HEK293 (cell line): ENCODE results near the gene ANO8.

Experiments used
- CTCF ChIA-PET: fragments of 350-600 bp; formaldehyde crosslinking; extraction: SDS; loops from one replicate; lab custom pipeline; 2021; ENCODE audit warnings: antibody characterized with exemption; lab: Yijun Ruan, JAX
- POLR2A ChIA-PET: fragments of 300-600 bp; formaldehyde crosslinking; extraction: SDS; loops from one replicate; lab custom pipeline; 2020; ENCODE audit warnings: antibody characterized with exemption, inconsistent platforms; lab: Yijun Ruan, JAX
- H3K27ac ChIP-seq: fragments of 200-500 bp; sonication (Bioruptor generic); 2 replicates; pipeline ENCODE4 v1.5.1; 2014; ENCODE audit warnings: low read depth, low read length, control low read depth, inconsistent platforms; ENCODE audit errors: extremely low read depth
- H3K36me3 ChIP-seq, 2 experiments: fragments of 200-500 bp in 1 of 2; sonication (Bioruptor generic) in 1 of 2; 1 replicate in 1 of 2; 2 replicates in 1 of 2; pipeline ENCODE4 v1.5.1; 2014 to 2017; ENCODE audit warnings: inconsistent platforms in 2 of 2, low read length in 2 of 2; ENCODE audit not compliant: control insufficient read depth in 2 of 2, insufficient read depth in 1 of 2
- H3K4me1 ChIP-seq: fragments of 200-500 bp; sonication (Bioruptor generic); 2 replicates; pipeline ENCODE4 v1.5.1; 2014; ENCODE audit warnings: mild to moderate bottlenecking, low read length, inconsistent platforms; ENCODE audit not compliant: control insufficient read depth, insufficient read depth
- H3K4me3 ChIP-seq: 2 replicates; pipeline ENCODE4 v1.5.1; 2011; ENCODE audit warnings: low read depth, mild to moderate bottlenecking, control low read depth, low read length, moderate library complexity
- H3K9me3 ChIP-seq: fragments of 200-500 bp; sonication (Bioruptor generic); 2 replicates; pipeline ENCODE4 v1.5.1; 2014; ENCODE audit warnings: low read depth, low read length, inconsistent platforms; ENCODE audit not compliant: control insufficient read depth, insufficient read depth
- AEBP2 ChIP-seq: fragments of 450-650 bp; formaldehyde crosslinking; IDR thresholded peaks from 2 replicates; pipeline ENCODE4 v1.5.1; 2016; ENCODE audit warnings: missing biosample characterization, missing genetic modification characterization, borderline replicate concordance
- FEZF1 ChIP-seq: fragments of 450-650 bp; formaldehyde crosslinking; IDR thresholded peaks from 2 replicates; pipeline ENCODE4 v1.5.1; 2016; ENCODE audit warnings: missing biosample characterization, missing genetic modification characterization
- GLIS2 ChIP-seq: fragments of 450-650 bp; formaldehyde crosslinking; IDR thresholded peaks from 2 replicates; pipeline ENCODE4 v1.5.1; 2016; ENCODE audit warnings: missing biosample characterization, missing genetic modification characterization
- KLF1 ChIP-seq: fragments of 450-650 bp; formaldehyde crosslinking; IDR thresholded peaks from 2 replicates; pipeline ENCODE4 v1.5.1; 2016; ENCODE audit warnings: missing biosample characterization, missing genetic modification characterization
- KLF8 ChIP-seq: fragments of 450-650 bp; formaldehyde crosslinking; IDR thresholded peaks from 2 replicates; pipeline ENCODE4 v1.5.1; 2016; ENCODE audit warnings: missing biosample characterization, missing genetic modification characterization
- SALL2 ChIP-seq: fragments of 450-650 bp; formaldehyde crosslinking; IDR thresholded peaks from 2 replicates; pipeline ENCODE4 v1.5.0; 2017; ENCODE audit warnings: missing biosample characterization, mild to moderate bottlenecking, missing genetic modification characterization, borderline replicate concordance
- ZBTB26 ChIP-seq: fragments of 450-650 bp; formaldehyde crosslinking; optimal IDR thresholded peaks from 2 replicates; pipeline ENCODE3; 2016; ENCODE audit warnings: missing biosample characterization, mild to moderate bottlenecking, missing genetic modification characterization
- ZEB2 ChIP-seq: fragments of 450-650 bp; formaldehyde crosslinking; IDR thresholded peaks from 2 replicates; pipeline ENCODE4 v1.5.1; 2016; ENCODE audit warnings: missing biosample characterization, missing genetic modification characterization
- ZFP41 ChIP-seq: fragments of 450-650 bp; formaldehyde crosslinking; IDR thresholded peaks from 2 replicates; pipeline ENCODE4 v1.5.1; 2016; ENCODE audit warnings: missing biosample characterization, missing genetic modification characterization, borderline replicate concordance
- ZNF140 ChIP-seq: fragments of 450-650 bp; formaldehyde crosslinking; IDR thresholded peaks from 2 replicates; pipeline ENCODE4 v1.5.1; 2016; ENCODE audit warnings: missing biosample characterization, missing genetic modification characterization
- ZNF148 ChIP-seq: fragments of 450-650 bp; formaldehyde crosslinking; IDR thresholded peaks from 2 replicates; pipeline ENCODE4 v1.5.0; 2017; ENCODE audit warnings: missing biosample characterization, missing genetic modification characterization, borderline replicate concordance
- ZNF239 ChIP-seq: fragments of 450-650 bp; formaldehyde crosslinking; IDR thresholded peaks from 2 replicates; pipeline ENCODE4 v1.5.1; 2016; ENCODE audit warnings: missing biosample characterization, missing genetic modification characterization
- ZNF24 ChIP-seq: fragments of 450-650 bp; formaldehyde crosslinking; IDR thresholded peaks from 2 replicates; pipeline ENCODE4 v1.5.1; 2016; ENCODE audit warnings: missing biosample characterization, missing genetic modification characterization
- ZNF274 ChIP-seq, 2 experiments: fragments of 200-500 bp in 1 of 2; fragments of 450-650 bp in 1 of 2; sonication (Bioruptor generic) in 1 of 2; formaldehyde crosslinking in 1 of 2; IDR thresholded peaks; 2 replicates each; pipeline versions ENCODE4 v1.5.1 to v1.6.1; 2014 to 2016; ENCODE audit warnings: borderline replicate concordance in 1 of 2, inconsistent platforms in 1 of 2, low read length in 1 of 2, missing biosample characterization in 1 of 2, missing genetic modification characterization in 1 of 2
- ZNF280C ChIP-seq: fragments of 450-650 bp; formaldehyde crosslinking; IDR thresholded peaks from 2 replicates; pipeline ENCODE4 v1.5.1; 2016; ENCODE audit warnings: missing biosample characterization, missing genetic modification characterization
- ZNF426 ChIP-seq: fragments of 450-650 bp; formaldehyde crosslinking; IDR thresholded peaks from 2 replicates; pipeline ENCODE4 v1.5.1; 2017; ENCODE audit warnings: missing biosample characterization, missing genetic modification characterization, mild to moderate bottlenecking, inconsistent platforms, moderate library complexity
- ZNF488 ChIP-seq: fragments of 450-650 bp; formaldehyde crosslinking; IDR thresholded peaks from 2 replicates; pipeline ENCODE4 v1.5.1; 2016; ENCODE audit warnings: missing biosample characterization, missing genetic modification characterization
- ZNF513 ChIP-seq: fragments of 450-650 bp; IDR thresholded peaks from 2 replicates; pipeline ENCODE4 v1.5.1; 2018; ENCODE audit warnings: missing biosample characterization, missing genetic modification characterization
- ZNF544 ChIP-seq: fragments of 450-650 bp; formaldehyde crosslinking; IDR thresholded peaks from 2 replicates; pipeline ENCODE4 v1.5.0; 2017; ENCODE audit warnings: missing biosample characterization, missing genetic modification characterization
- ZNF560 ChIP-seq: fragments of 450-650 bp; formaldehyde crosslinking; IDR thresholded peaks from 2 replicates; pipeline ENCODE4 v1.5.1; 2017; ENCODE audit warnings: missing biosample characterization, missing genetic modification characterization, borderline replicate concordance
- ZNF658 ChIP-seq: fragments of 450-650 bp; formaldehyde crosslinking; IDR thresholded peaks from 2 replicates; pipeline ENCODE4; 2016; ENCODE audit warnings: missing biosample characterization, missing genetic modification characterization
- ZNF701 ChIP-seq: fragments of 450-650 bp; formaldehyde crosslinking; IDR thresholded peaks from 2 replicates; pipeline ENCODE4 v1.5.1; 2016; ENCODE audit warnings: missing biosample characterization, missing genetic modification characterization
- ZNF707 ChIP-seq: fragments of 450-650 bp; formaldehyde crosslinking; IDR thresholded peaks from 2 replicates; pipeline ENCODE4 v1.5.1; 2016; ENCODE audit warnings: missing biosample characterization, missing genetic modification characterization
- ZNF768 ChIP-seq: fragments of 450-650 bp; formaldehyde crosslinking; IDR thresholded peaks from 2 replicates; pipeline ENCODE4 v1.5.1; 2018; ENCODE audit warnings: missing biosample characterization, mild to moderate bottlenecking, missing genetic modification characterization
- ZSCAN23 ChIP-seq: fragments of 450-650 bp; formaldehyde crosslinking; IDR thresholded peaks from 2 replicates; pipeline ENCODE4 v1.5.1; 2016; ENCODE audit warnings: missing biosample characterization, missing genetic modification characterization
- ZXDB ChIP-seq: fragments of 450-650 bp; formaldehyde crosslinking; IDR thresholded peaks from 2 replicates; pipeline ENCODE4 v1.5.1; 2016; ENCODE audit warnings: missing biosample characterization, missing genetic modification characterization

Gene ANO8

GRCh38 chr19:17303940-17304267 lies 30.8 kb downstream of the ANO8 start (continued):
- no peak for TF ChIP-seq SALL2 (tag by site-specific recombination)
- no peak for TF ChIP-seq ZFP41 (tag by site-specific recombination)
- TF ChIP-seq ZNF513 (tag by site-specific recombination), result no peak
- TF ChIP-seq ZNF544 (tag by site-specific recombination), result no peak
- TF ChIP-seq ZNF148 (tag by site-specific recombination), result no peak
- no peak for TF ChIP-seq FEZF1 (tag by site-specific recombination)
- TF ChIP-seq ZNF701 (tag by site-specific recombination), result no peak
- no peak for TF ChIP-seq ZNF140 (tag by site-specific recombination)
- no peak for TF ChIP-seq ZNF768 (tag by site-specific recombination)
- TF ChIP-seq GLIS2 (tag by site-specific recombination), result no peak
- no peak for TF ChIP-seq ZNF488 (tag by site-specific recombination)
- TF ChIP-seq ZNF707 (tag by site-specific recombination), result no peak
- no peak for TF ChIP-seq ZBTB26 (tag by site-specific recombination)
- no peak for TF ChIP-seq ZNF658 (tag by site-specific recombination)

GRCh38 chr19:17303167-17303939 lies 31.3 kb downstream of the ANO8 start, which contains the start of gene ABHD8:
ABHD8 (minus strand) TSS chr19:17303425; CDS start chr19:17301616, 1,809 bp downstream.
- Histone ChIP-seq H3K27ac (peak within 1 kb of the TSS; percentile 65), H3K9me3 (no peaks in the 10 kb centered on the region), H3K4me1 (peaks cover 3% of the 10 kb centered on the region), H3K36me3 (peaks cover 0 to 24% of the 10 kb centered on the region in 2 experiments; a peak in 2 of 3 replicates), H3K4me3 (peak within 1 kb of the TSS; percentile 79)
- POLR2A ChIA-PET, result interaction anchor here (0.9 to 1.5 kb wide), 4 partner anchors 9 to 88 kb away, joined by 3 to 4 read pairs (median 3); partner anchors contain the start of gene USE1
- CTCF ChIA-PET, result interaction anchor here (0.7 to 1.6 kb wide), 7 partner anchors 8 to 72 kb away, joined by 3 to 8 read pairs (median 5); no protein-coding TSS in a partner anchor
- TF ChIP-seq ZNF560 (no peak), AEBP2 (tag by site-specific recombination) (no peak), ZNF426 (tag by site-specific recombination) (no peak), ZEB2 (tag by site-specific recombination) (no peak; the same call in 1 of the 2 replicates), ZNF239 (tag by site-specific recombination) (no peak), ZXDB (tag by site-specific recombination) (peak; percentile 100), KLF8 (tag by site-specific recombination) (no peak; the same call in 1 of the 2 replicates), ZNF280C (tag by site-specific recombination) (no peak), KLF1 (tag by site-specific recombination) (no peak), ZNF274 (IDR thresholded peaks at IDR 0.05; ENCODE audit: low read length) (no peak), ZNF274 (tag by site-specific recombination; IDR thresholded peaks at IDR 0.05; ENCODE audit: borderline replicate concordance) (no peak), ZNF24 (tag by site-specific recombination) (no peak), ZSCAN23 (tag by site-specific recombination) (no peak)
